Measurements from ENCODE around the gene GTF3A.

The GTF3A gene

DNA sequence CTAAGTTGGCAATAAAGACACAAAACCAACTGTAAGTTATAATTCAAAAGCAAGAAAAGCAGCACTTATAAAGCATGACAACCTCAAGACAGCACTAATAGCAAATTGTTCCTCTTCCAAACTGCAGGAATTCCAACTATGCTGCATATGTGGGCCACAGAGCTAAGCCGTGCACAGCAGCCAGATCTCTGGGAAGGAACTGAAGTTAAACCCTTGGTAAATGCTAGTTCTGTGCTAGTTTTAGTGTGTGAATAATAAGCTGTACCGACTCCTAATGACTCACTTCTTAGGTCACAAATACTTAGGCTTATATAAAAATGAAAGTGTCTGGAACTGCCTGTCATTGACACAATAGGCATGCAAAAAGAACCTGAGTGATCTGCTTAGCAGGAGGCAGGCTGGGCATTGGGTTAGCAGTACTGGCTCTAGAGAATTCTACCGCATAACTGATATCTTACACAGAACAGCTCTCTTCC is 21.2 kb upstream of the GTF3A start:
- H3K36me3 ChIP-seq (replicated peaks) = no peaks in the 10 kb centered on the region
- in situ Hi-C loops (cut with HindIII; ENCODE audit: low pct_ligation_motif_present, low sequenced_read_pairs) = no loop called here
- no peaks in the 10 kb centered on the region for H3K27me3 ChIP-seq (replicated peaks)
- peak overlapping the region; percentile 30 for H3K27ac ChIP-seq
- no peak for TF ChIP-seq CTCF (IDR thresholded peaks at IDR 0.05; ENCODE audit: low read depth, low read length, missing control alignments)
- peak; percentile 39 for DNase-seq
- no peak overlapping the region for H3K4me3 ChIP-seq (ENCODE audit: low read depth, low read length)

GRCh38 chr13:27403727-27404385 is 20.6 kb upstream of the GTF3A start:
- Histone ChIP-seq H3K27ac (peak overlapping the region; percentile 30), H3K36me3 (replicated peaks) (no peaks in the 10 kb centered on the region), H3K4me3 (ENCODE audit: low read depth, low read length) (no peak overlapping the region), H3K27me3 (replicated peaks) (peaks cover 3% of the 10 kb centered on the region)
- in situ Hi-C loops (cut with HindIII; ENCODE audit: low pct_ligation_motif_present, low sequenced_read_pairs) = no loop called here
- TF ChIP-seq CTCF (IDR thresholded peaks at IDR 0.05; ENCODE audit: low read depth, low read length, missing control alignments) = no peak
- DNase-seq = no peak

GRCh38 chr13:27404680-27405079 is 19.7 kb upstream of the GTF3A start:
- in situ Hi-C loops (cut with HindIII; ENCODE audit: low pct_ligation_motif_present, low sequenced_read_pairs) = no loop called here
- no peak for DNase-seq
- Histone ChIP-seq H3K36me3 (replicated peaks) (no peaks in the 10 kb centered on the region), H3K27ac (no peak overlapping the region), H3K4me3 (ENCODE audit: low read depth, low read length) (no peak overlapping the region), H3K27me3 (replicated peaks) (peaks cover 3% of the 10 kb centered on the region)
- TF ChIP-seq CTCF (IDR thresholded peaks at IDR 0.05; ENCODE audit: low read depth, low read length, missing control alignments) = no peak

GRCh38 chr13:27405546-27406134 is 18.8 kb upstream of the GTF3A start:
- no peak for TF ChIP-seq CTCF (IDR thresholded peaks at IDR 0.05; ENCODE audit: low read depth, low read length, missing control alignments)
- Histone ChIP-seq H3K36me3 (replicated peaks) (no peaks in the 10 kb centered on the region), H3K4me3 (ENCODE audit: low read depth, low read length) (no peak overlapping the region), H3K27ac (no peak overlapping the region), H3K27me3 (replicated peaks) (peaks cover 3% of the 10 kb centered on the region)
- in situ Hi-C loops (cut with HindIII; ENCODE audit: low pct_ligation_motif_present, low sequenced_read_pairs) = no loop called here
- no peak for DNase-seq

DNA sequence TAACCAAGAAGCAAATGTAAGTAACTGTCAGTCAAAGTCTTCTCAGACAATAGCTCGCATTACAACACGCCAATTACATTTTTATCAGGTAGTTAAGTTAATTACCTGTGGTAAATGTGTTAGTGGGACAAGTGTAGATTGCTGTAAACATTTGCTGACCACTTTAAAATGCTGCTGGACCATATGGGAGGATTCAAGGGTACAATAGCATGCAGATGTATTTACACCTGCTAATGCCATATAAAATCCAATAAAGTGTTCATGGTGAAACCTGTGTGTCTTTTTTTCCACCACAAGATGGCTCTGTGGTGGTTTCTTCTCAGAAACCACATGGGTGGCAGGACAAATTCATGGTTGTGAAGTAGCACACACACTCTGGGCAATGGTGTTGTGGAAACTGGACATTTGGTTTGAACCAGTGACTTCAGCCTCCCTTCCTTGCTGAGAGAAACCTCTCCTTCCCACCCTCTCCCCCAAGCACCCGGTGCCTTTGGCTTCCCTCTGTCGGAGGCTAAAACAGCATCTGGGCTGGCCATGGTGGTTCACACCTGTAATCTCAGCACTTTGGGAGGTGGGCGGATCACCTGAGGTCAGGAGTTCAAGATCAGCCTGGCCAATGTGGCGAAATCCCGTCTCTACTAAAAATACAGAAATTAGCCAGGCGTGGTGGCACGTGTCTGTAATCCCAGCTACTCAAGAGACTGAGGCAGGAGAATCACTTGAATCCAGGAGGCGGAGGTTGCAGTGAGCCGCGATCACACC is 18.1 kb upstream of the GTF3A start:
- peak; percentile 66 for TF ChIP-seq CTCF (IDR thresholded peaks at IDR 0.05; ENCODE audit: low read depth, low read length, missing control alignments)
- in situ Hi-C loops (cut with HindIII; ENCODE audit: low pct_ligation_motif_present, low sequenced_read_pairs) = no loop called here
- H3K4me3 ChIP-seq (ENCODE audit: low read depth, low read length) = no peak overlapping the region
- H3K36me3 ChIP-seq (replicated peaks) = no peaks in the 10 kb centered on the region
- DNase-seq = peak; percentile 19
- H3K27ac ChIP-seq = no peak overlapping the region
- peaks cover 3% of the 10 kb centered on the region for H3K27me3 ChIP-seq (replicated peaks)
